ENCODE data around the gene MPHOSPH9.

DNA sequence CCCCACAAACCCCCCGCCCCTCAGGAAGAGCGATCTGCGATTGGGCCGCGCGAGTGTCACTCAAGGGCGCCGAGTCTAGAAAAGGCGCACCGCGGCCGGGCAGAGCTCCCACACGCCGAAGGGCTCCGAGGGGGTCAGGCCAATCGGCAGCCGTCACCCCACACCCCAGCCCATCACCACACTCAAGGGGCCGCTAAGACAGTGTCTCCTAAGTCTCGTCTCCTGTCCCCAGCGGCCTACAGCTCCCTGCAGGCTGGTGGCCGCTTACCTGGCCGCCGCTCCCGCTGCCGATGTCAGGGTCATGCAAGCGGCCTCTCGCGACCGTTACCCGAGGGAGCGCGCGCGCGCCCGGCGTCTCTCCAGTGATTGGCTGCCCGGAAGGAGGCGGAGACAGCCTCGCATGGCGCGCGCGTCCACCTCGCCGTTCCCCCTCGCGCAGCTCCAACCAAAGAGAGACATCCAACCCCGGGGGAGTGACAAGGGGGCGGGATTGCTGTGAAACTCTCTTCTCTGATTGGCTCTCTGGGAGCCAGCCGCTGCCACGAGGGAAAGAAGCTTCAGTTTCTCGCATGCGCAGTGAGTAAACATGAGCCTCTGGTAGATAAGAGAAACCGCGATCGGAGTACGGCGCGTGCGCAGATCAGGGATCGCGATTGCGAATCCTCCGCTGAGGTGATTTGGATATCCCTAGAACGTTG is at the start of gene MPHOSPH9, which contains the start of gene MTRFR:
- TF ChIP-seq PHF8 (CRISPR knock-in tag; IDR thresholded peaks at IDR 0.05), result peak; percentile 98
- TF ChIP-seq MAX (IDR thresholded peaks at IDR 0.05), result peak; percentile 83
- no peak for TF ChIP-seq ZSCAN22 (CRISPR knock-in tag; IDR thresholded peaks at IDR 0.05)
